NB4 (cell line): ENCODE data around the gene OR3A2.
"Not testable (repeated sequence)": the region's sequence is repeated elsewhere in the genome, so short reads cannot be mapped to it uniquely, and the experiment has no call there.

ENCODE experiments used
- DNase-seq: peaks from one replicate; pipeline ENCODE4 v3.0.0; 2010; ENCODE audit warnings: low read depth
- H3K4me3 ChIP-seq: one replicate; pipeline ENCODE4 v1.5.1; 2011; ENCODE audit warnings: mild to moderate bottlenecking, low read depth, low read length, moderate library complexity
- CTCF ChIP-seq: IDR thresholded peaks from one replicate; pipeline ENCODE4 v1.5.1; 2012; ENCODE audit warnings: low read depth, low read length
- MYC ChIP-seq: IDR thresholded peaks from 2 replicates; pipeline ENCODE4 v1.6.1; 2011; ENCODE audit warnings: low read depth, low read length
- POLR2A ChIP-seq: IDR thresholded peaks from 2 replicates; pipeline ENCODE4 v1.6.1; 2011; ENCODE audit warnings: mild to moderate bottlenecking; ENCODE audit not compliant: insufficient read length; ENCODE audit errors: extremely low read depth
- TF ChIP-seq, protein P1 (sequence below): IDR thresholded peaks from 2 replicates; pipeline ENCODE4 v1.6.1; 2011; ENCODE audit warnings: low read depth, low read length

The OR3A2 gene

GRCh38 chr17:3378321-3378720 lies 7.8 kb downstream of the OR3A2 start:
- TF ChIP-seq, protein P1, sequence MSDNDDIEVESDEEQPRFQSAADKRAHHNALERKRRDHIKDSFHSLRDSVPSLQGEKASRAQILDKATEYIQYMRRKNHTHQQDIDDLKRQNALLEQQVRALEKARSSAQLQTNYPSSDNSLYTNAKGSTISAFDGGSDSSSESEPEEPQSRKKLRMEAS, result no peak
- TF ChIP-seq MYC, result no peak
- no peak overlapping the region for H3K4me3 ChIP-seq
- DNase-seq, result no peak

GRCh38 chr17:3371167-3371566 lies 14.9 kb downstream of the OR3A2 start:
- H3K4me3 ChIP-seq, DNase-seq: not testable (repeated sequence)

- H3K4me3 ChIP-seq, DNase-seq: not testable (repeated sequence)
Measured at GRCh38 chr17:3342782-3343181, 43.3 kb downstream of the OR3A2 start.

DNA sequence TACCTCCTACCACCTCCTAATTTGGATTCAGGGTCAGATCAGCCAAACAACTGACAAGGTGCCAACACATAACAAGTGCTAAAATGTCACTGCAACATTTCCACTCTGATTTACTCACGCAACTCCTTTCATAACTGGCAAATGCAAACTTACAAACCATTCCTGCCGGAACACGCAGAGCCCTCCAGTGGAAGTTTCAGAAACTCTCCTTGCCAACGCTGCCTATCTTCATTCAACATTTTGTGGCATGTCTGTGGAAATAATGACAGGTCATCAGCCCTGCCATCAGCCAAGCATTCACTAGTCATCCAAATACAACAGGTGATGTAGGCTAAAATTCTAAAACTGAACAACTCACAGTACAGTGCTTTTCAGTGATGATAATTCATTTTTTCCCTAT lies 50.2 kb downstream of the OR3A2 start:
- TF ChIP-seq POLR2A (no peak), MYC (no peak), CTCF (no peak)
- TF ChIP-seq, protein P1, result no peak
- DNase-seq, result no peak
- H3K4me3 ChIP-seq, result no peak overlapping the region

- H3K4me3 ChIP-seq, result no peak overlapping the region
- DNase-seq, result no peak
- TF ChIP-seq, protein P1, result no peak
- TF ChIP-seq MYC (no peak), POLR2A (no peak), CTCF (no peak)
Measured at GRCh38 chr17:3318336-3318735, 67.8 kb downstream of the OR3A2 start.

DNA sequence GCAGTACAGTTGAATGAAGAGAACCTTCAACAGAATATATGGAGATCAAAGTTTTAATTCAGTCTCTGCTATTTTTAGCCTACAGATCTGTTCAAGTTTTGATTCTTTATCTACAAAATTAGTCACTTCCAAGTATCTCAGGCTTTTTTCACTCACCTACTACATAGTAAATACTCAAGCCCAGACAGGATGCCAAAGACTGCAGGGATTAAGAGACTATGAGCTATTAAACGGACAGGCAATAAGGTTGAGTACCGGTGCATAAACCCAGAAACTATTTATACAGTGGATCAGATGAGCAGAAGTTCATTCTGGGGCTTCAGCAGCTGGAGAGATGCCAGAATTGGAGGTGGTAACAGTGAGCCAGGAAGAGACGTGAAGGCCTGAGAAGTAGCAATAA lies 69.3 kb downstream of the OR3A2 start:
- no peak overlapping the region for H3K4me3 ChIP-seq
- no peak for DNase-seq
- TF ChIP-seq POLR2A (no peak), MYC (no peak), CTCF (no peak)
- TF ChIP-seq, protein P1, result no peak

DNA sequence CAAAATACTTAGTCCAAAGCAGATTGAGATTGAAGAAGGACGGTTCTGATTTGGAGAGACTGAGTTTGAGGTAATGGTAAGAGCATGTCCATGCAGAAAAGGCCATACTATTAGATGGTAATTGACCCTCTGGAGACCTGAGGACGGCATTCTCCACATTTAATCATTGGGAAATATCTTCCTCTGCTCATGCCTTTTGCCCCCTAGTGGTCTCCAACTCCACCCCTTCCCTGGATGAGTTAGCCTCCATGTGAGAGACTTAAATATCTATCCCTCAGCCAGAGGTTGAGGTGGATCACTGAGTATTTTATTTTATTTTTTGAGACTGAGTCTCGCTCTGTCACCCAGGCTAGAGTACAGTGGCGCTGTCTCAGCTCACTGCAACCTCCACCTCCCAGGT lies 77.5 kb downstream of the OR3A2 start:
- TF ChIP-seq CTCF (peak; percentile 5), MYC (no peak)
- no peak overlapping the region for H3K4me3 ChIP-seq
- no peak for DNase-seq

- TF ChIP-seq MYC, result no peak
- TF ChIP-seq, protein P1, result no peak
- no peak for TF ChIP-seq POLR2A
- TF ChIP-seq CTCF, result no peak
- H3K4me3 ChIP-seq, result no peak within 1 kb of the TSS
- no peak for DNase-seq
Measured at GRCh38 chr17:3298260-3298659, 87.8 kb downstream of the OR3A2 start, which contains the start of gene OR3A1. OR3A1 (minus strand) TSS chr17:3298360; CDS start chr17:3292582, 5,778 bp downstream.
